ENCODE results near the gene RSPH6A. TPM values are rescaled to one million over a fixed set of nuclear protein-coding genes. Genes with fewer than 3 reads are reported as not detected.

RSPH6A gene
- polyA plus RNA-seq, 1 of the 3 experiments (the other 2 are of a cell fraction), result 0.02 TPM

GRCh38 chr19:45828945-45829344 is 13.8 kb upstream of the RSPH6A start:
- Histone ChIP-seq H3K27me3 (ENCODE audit: insufficient read depth) (no peaks in the 10 kb centered on the region), H3K36me3 (replicated peaks in 1 of 2; ENCODE audit: control insufficient read depth in 1 of 2, insufficient read depth in 2 of 2, low read length in 1 of 2) (peaks cover 25 to 76% of the 10 kb centered on the region in 2 experiments), H3F3A (replicated peaks; ENCODE audit: insufficient read depth) (no peaks in the 10 kb centered on the region), H3K4me3 (ENCODE audit: low read depth in 2 of 2, low read length in 1 of 2) (no peak overlapping the region), H3K9me3 (no peaks in the 10 kb centered on the region), H3K9me2 (no peaks in the 10 kb centered on the region), H3K4me2 (no peak overlapping the region), H3K9ac (no peak overlapping the region), H3K27ac (ENCODE audit: low read depth in 2 of 2, low read length in 1 of 2) (no peak overlapping the region), H3K79me2 (ENCODE audit: insufficient read depth) (no peaks in the 10 kb centered on the region), H2AFZ (ENCODE audit: low read depth) (no peak overlapping the region), H3K4me1 (ENCODE audit: control insufficient read depth in 1 of 2, insufficient read depth in 2 of 2, low read depth in 1 of 2, low read length in 1 of 2) (peaks cover 0 to 17% of the 10 kb centered on the region in 2 experiments; a peak in 1 of 4 replicates), H4K20me1 (ENCODE audit: insufficient read depth) (no peaks in the 10 kb centered on the region)
- CTCF ChIA-PET, result interaction anchor here (1.0 to 10.9 kb wide), 4 partner anchors 8 to 85 kb away, joined by 3 to 137 read pairs (median 4); partner anchors contain the start of genes FOXA3 and RSPH6A
- WGBS (ENCODE audit: low lambda C conversion rate), result 93% methylated on average over 7 of the region's 16 CpGs
- TF ChIP-seq PBX3 (IDR thresholded peaks at IDR 0.05) (no peak), CTCF (IDR thresholded peaks at IDR 0.05) (no peak), REST (IDR thresholded peaks at IDR 0.05; ENCODE audit: low read depth, low read length) (no peak)
- POLR2A ChIA-PET, result no interaction called here
- no peak for DNase-seq

- no peak overlapping the region for H2AFZ ChIP-seq (ENCODE audit: low read depth)
- no peaks in the 10 kb centered on the region for H4K20me1 ChIP-seq (ENCODE audit: insufficient read depth)
- TF ChIP-seq GATA2 (CRISPR knock-in tag; IDR thresholded peaks at IDR 0.05), result no peak
- no peak for TF ChIP-seq SMC3 (IDR thresholded peaks at IDR 0.05; ENCODE audit: low read depth, low read length)
- TF ChIP-seq MEF2A (IDR thresholded peaks at IDR 0.05; ENCODE audit: borderline replicate concordance, low read depth), result no peak
- no peak for TF ChIP-seq NRF1 (IDR thresholded peaks at IDR 0.05; ENCODE audit: low read depth, low read length)
- no peak for TF ChIP-seq MAX (IDR thresholded peaks at IDR 0.05; ENCODE audit: low read depth)
- H3K36me3 ChIP-seq (replicated peaks in 1 of 2; ENCODE audit: control insufficient read depth in 1 of 2, insufficient read depth in 2 of 2, low read length in 1 of 2), result peaks cover 23 to 81% of the 10 kb centered on the region in 2 experiments
- H3K27me3 ChIP-seq (ENCODE audit: insufficient read depth), result no peaks in the 10 kb centered on the region
- WGBS (ENCODE audit: low lambda C conversion rate), result 95% methylated on average over 9 of the region's 9 CpGs
- H3K27ac ChIP-seq (ENCODE audit: low read depth in 2 of 2, low read length in 1 of 2), result no peak overlapping the region
- no peak overlapping the region for H3K4me2 ChIP-seq
- DNase-seq, result no peak
- no peak overlapping the region for H3K4me3 ChIP-seq (ENCODE audit: low read depth in 2 of 2, low read length in 1 of 2)
- H3K9ac ChIP-seq, result no peak overlapping the region
- no peaks in the 10 kb centered on the region for H3F3A ChIP-seq (replicated peaks; ENCODE audit: insufficient read depth)
- no peaks in the 10 kb centered on the region for H3K79me2 ChIP-seq (ENCODE audit: insufficient read depth)
- peaks cover 0 to 17% of the 10 kb centered on the region in 2 experiments; a peak in 1 of 4 replicates for H3K4me1 ChIP-seq (ENCODE audit: control insufficient read depth in 1 of 2, insufficient read depth in 2 of 2, low read depth in 1 of 2, low read length in 1 of 2)
- CTCF ChIA-PET, result interaction anchor here (0.6 to 10.9 kb wide), 6 partner anchors 8 to 302 kb away, joined by 3 to 137 read pairs (median 4); partner anchors contain the start of genes FOXA3 and RSPH6A
- H3K9me2 ChIP-seq, result no peaks in the 10 kb centered on the region
- no peaks in the 10 kb centered on the region for H3K9me3 ChIP-seq
- POLR2A ChIA-PET, result no interaction called here
Observed at GRCh38 chr19:45828523-45828922, 13.4 kb upstream of the RSPH6A start.
